GM20431 (cell line): ENCODE measurements around the gene NTHL1.
"Not testable (repeated sequence)": the region's sequence is repeated elsewhere in the genome, so short reads cannot be mapped to it uniquely, and the experiment has no call there.

Source experiments
- in situ Hi-C: fragments of 300-500 bp; cut with MseI, MboI; formaldehyde crosslinking; loops from one replicate; pipeline ENCODE4 v1.15.0; 2020; ENCODE audit warnings: low sequenced_read_pairs; ENCODE audit not compliant: unreplicated experiment

NTHL1 gene

DNA sequence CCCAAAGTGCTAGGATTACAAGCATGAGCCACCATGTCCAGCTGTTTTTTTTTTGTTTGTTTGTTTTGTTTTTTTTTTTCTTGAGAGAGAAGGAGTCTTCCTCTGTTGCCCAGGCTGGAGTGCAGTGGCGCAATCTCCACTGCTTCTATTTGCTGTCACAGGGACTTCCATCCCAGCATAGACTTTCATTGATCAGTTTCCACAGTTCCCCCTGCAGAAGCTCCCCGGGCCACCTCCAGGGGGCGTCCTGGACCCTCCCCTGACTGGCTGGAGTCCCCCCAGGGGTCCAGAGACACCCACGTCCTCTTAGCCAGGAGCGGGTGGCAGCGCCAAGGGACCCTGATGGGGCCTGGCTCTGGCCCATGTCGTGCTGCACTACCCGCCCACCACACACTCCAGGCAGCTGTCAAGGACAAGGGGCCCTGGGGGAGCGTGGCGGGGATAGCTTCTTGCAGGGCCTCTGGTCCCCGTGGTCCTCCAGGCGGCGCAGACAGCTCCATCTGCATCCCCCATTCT, 31.2 kb downstream of the NTHL1 start:
- in situ Hi-C loops, result no loop called here

GRCh38 chr16:2015947-2016208, 31.8 kb downstream of the NTHL1 start:
- in situ Hi-C loops, result no loop called here

DNA sequence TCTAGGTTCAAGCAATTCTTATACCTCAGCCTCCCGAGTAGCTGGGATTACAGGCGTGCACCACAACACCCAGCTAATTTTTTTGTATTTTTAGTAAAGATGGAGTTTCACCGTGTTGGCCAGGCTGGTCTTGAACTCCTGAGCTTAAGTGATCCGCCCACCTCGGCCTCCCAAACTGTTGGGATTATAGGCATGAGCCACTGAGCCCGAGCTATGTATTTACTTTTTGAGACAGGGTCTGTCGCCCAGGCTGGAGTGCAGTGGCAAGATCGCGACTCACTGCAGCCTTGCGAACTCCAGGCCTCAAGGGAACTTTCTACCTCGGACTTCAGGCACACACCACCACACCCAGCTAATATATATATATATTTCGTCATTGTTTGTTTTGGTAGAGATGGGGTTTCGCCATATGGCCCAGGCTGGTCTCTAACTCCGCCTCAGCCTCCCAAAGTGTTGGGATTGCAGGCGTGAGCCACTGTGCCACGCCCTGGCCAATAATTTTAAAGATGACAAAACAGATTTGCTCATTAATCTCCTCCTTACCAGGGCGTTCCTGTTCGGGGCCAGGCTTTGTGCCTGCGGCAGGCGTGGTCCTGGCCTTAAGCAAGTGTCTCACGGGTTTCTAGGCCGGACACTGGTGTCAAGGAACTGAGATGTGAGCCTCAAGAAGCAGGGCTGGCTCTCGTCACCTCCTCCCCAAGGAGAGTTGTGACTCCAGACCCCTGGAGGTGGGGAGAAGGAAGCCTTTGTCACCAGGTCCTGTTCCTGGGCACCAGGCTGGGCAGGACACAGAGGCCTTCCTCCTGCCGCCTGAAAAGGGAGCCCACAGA, 32.3 kb downstream of the NTHL1 start:
- in situ Hi-C loops, result no loop called here

GRCh38 chr16:2013527-2013926, 34.1 kb downstream of the NTHL1 start:
- in situ Hi-C loops, result no loop called here

DNA sequence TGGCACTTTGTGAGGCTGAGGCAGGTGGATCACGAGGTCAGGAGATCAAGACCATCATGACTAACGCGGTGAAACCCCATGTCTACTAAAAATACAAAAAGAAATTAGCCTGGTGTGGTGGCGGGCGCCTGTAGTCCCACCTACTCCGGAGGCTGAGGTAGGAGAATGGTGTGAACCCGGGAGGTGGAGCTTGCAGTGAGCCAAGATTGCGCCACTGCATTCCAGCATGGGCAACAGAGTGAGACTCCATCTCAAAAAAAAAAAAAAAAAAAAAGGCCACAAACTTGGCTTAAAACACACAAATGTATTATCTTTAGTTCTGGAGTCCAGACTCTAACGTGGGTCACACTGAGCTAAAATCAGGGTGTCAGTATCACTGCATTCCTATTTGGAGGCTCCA, 35.9 kb downstream of the NTHL1 start:
- in situ Hi-C loops, result not testable (repeated sequence)

DNA sequence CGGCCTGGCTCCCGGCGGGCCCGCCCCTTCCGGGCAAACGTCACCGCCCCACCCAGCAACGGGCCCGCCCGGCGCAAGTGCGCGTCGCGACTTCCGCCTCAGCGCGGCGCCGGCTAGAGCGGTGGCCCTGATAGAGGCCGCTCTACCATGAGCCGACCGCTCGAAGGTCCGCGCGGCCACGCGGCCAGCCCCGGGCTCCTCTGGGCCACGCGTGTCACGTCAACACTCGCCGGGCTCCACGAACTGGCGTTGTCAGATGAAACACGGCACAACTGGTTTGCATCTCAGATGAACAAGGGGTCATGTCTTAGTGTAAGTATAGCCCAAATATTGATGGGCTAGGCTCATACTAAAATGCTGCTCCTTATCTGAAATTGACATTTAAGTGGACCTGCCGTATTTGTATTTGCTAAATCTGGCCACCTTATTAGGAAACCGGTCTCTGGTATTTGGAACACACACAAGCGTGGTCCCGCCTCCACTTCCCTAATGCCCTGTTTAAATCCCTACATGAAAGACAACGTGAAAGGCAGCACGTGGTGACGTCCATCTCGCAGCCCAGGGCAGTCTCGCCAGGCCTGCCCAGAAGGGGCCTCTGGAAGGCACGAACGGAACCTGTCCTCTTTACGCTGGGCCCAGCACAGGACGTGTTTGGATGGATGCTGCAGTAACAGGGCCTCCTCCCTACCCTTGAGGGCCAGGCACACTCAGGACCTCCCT, 37.7 kb downstream of the NTHL1 start, which contains the start of gene ZNF598:
Gene ZNF598, minus strand, starts transcription at position 31 of the 720 bp plus-strand sequence.
- in situ Hi-C loops, result no loop called here

- in situ Hi-C loops, result no loop called here
These were observed 38.4 kb downstream of the NTHL1 start for GRCh38 chr16:2009164-2009711.

- in situ Hi-C loops, result no loop called here
These were observed 38.9 kb downstream of the NTHL1 start for GRCh38 chr16:2008631-2009163.

DNA sequence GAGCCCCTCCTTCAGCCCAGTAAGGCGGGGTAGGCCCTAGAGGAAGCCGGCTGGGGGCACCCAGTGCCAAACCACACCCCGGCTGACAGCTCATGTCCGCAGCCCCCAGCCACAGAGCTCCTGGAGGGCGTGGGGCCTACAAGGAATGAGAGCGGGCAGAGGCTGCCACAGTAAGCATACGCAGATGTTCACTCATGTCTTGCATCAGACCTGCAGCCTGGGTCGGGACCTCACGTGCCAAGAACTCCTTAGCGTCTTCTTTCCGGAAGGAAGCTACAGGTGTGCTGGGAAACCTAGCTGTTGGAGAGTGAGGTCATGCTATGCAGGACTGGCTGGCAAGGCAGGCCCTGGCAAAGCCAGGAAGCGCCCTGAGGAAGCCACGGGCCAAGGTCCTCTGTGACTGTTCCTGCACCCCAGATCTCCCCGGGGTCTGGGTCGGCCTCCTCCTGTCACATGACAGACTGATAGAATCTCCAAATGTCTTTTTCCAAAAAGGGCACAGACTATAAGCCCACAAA, 39.6 kb downstream of the NTHL1 start:
- in situ Hi-C loops, result no loop called here

DNA sequence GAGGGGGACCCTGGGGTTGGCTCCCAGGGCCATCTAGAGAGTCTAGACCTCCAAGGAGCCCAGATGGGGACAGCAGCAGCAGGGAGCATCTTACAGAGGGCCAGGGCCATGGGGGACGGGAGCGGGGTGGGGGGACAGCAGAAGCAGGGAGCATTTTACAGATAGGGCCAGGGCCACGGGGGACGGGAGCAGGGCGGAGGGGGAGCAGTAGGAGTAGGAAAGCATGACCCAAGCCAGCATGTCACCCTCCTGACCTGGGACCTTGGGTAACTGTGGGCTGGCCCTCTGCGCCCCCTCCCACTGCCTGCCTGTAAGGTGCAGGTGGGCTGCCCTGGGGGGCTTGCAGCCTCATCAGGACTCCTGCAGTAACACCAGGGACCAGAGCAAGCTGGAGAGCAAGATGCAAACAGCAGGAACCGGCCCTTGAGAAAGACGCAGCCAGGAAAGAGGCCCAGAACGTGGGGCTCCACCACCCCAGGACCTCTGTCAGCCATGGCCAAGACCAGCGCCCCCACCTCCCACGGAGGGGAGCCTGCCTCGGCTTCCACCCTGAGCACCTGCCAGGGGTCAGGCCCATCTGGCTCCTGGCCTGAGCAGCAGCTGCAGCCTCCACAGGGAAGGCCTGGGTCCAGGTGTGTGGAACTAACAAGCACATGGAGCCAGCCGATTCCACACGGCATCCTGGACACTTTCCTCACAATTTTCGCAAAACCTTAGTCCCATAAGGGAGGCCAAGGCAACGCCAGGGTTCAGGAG, 40.4 kb downstream of the NTHL1 start:
- in situ Hi-C loops, result no loop called here

- in situ Hi-C loops, result no loop called here
These were observed 41.3 kb downstream of the NTHL1 start for GRCh38 chr16:2006317-2006716.

DNA sequence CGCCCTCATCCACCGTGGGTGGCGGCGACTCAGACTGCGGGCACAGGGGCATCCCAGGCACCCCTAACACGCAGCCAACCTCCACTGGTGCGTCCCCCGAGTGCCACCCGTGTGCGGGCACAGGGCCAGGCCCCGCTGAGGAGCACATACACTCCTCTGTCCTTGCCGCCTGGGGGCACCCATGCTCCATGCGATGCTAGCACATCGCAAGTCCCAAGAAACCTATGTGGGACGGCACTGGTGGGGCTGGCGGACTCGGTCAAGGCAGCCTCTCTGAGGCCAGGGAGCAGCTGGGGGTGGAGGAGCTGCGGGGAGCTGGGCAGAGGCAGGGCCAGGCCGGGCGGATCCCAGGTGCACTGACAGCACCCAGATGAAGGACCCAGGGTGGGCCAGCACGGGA, 42.0 kb downstream of the NTHL1 start:
- in situ Hi-C loops, result no loop called here

- in situ Hi-C loops, result no loop called here
These were observed 42.7 kb downstream of the NTHL1 start for GRCh38 chr16:2004795-2005517.

- in situ Hi-C loops, result no loop called here
These were observed 43.6 kb downstream of the NTHL1 start for GRCh38 chr16:2003827-2004641.

- in situ Hi-C loops, result no loop called here
These were observed 44.3 kb downstream of the NTHL1 start for GRCh38 chr16:2003231-2003826.

DNA sequence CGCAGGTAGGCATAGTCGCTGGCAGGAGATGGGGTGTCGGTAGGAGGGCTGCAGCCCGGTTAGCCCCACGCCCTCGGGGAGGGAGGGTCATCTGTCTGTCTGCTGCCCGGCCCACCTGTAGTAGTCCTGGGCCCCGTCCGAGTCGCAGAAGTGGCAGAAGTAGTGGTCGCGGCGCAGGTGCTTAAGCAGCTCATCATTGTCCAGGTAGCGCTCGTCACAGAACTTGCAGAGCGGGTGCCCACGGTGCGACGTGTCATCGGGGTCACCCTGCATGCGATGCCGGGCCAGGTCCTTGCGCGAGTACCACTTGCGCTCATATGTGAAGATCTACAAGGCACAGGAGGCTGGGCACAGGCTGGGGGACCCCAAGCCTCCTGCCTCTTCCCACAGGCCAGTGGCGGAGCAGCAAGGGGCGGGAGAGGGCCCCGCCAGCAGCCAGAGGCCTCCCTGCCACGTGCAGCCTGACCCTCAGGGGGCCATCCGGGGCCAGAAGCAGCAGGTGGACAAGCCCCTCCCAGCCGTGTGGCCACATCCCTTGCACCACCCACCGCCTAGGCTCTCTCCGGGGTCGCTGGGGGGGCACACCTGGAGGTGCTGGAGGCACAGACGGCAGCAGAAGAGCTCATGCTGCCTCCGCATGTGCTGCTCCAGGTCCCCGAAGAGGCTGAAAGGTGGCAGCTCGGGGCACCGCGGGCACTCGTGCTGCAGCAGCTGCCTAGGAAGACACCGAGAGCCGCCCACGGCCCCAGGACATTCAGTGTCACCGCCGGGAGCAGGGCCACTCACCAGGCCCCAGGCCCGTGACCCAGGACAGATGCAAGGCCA, 45.0 kb downstream of the NTHL1 start:
- in situ Hi-C loops, result no loop called here
